NCI-H526 treated with DMSO at 0.1 percent for 48 hours (cell line): ENCODE results near the gene CDC123.
"Not testable (repeated sequence)": the region's sequence is repeated elsewhere in the genome, so short reads cannot be mapped to it uniquely, and the experiment has no call there.

Experiments used
- DNase-seq: peaks from one replicate; lab custom pipeline; 2025; lab: John Stamatoyannopoulos, UW

Gene CDC123

GRCh38 chr10:12195603-12196506 is at the start of gene CDC123, which contains the start of gene NUDT5:
CDC123 (plus strand) TSS chr10:12196188; CDS start chr10:12196246, 58 bp downstream.
NUDT5 (minus strand) TSS chr10:12195891; CDS start chr10:12186291, 9,600 bp downstream.
- DNase-seq: peak; percentile 88

- no peak for DNase-seq
Observed at GRCh38 chr10:12150163-12150562, 45.8 kb upstream of the CDC123 start.

GRCh38 chr10:12154516-12154915 is 41.5 kb upstream of the CDC123 start:
- no peak for DNase-seq

- DNase-seq: no peak
Observed at GRCh38 chr10:12156367-12157123, 39.4 kb upstream of the CDC123 start.

GRCh38 chr10:12158111-12158510 is 37.9 kb upstream of the CDC123 start:
- no peak for DNase-seq

- no peak for DNase-seq
Observed at GRCh38 chr10:12160664-12161063, 35.3 kb upstream of the CDC123 start.

- DNase-seq: no peak
Observed at GRCh38 chr10:12162927-12163326, 33.1 kb upstream of the CDC123 start.

- DNase-seq: no peak
Observed at GRCh38 chr10:12164085-12164484, 31.9 kb upstream of the CDC123 start.

GRCh38 chr10:12165036-12165435 is 31.0 kb upstream of the CDC123 start:
- no peak for DNase-seq

- DNase-seq: no peak
Observed at GRCh38 chr10:12165999-12166775, 29.8 kb upstream of the CDC123 start.

- DNase-seq: not testable (repeated sequence)
Observed at GRCh38 chr10:12171512-12171911, 24.5 kb upstream of the CDC123 start.

GRCh38 chr10:12177642-12178041 is 18.3 kb upstream of the CDC123 start:
- no peak for DNase-seq

- DNase-seq: no peak
Observed at GRCh38 chr10:12179606-12180170, 16.3 kb upstream of the CDC123 start.

- DNase-seq: no peak
Observed at GRCh38 chr10:12180221-12180974, 15.6 kb upstream of the CDC123 start.

GRCh38 chr10:12181065-12181775 is 14.8 kb upstream of the CDC123 start:
- DNase-seq: no peak

GRCh38 chr10:12184165-12184564 is 11.8 kb upstream of the CDC123 start:
- no peak for DNase-seq

GRCh38 chr10:12186323-12186722 is 9.7 kb upstream of the CDC123 start:
- DNase-seq: no peak

- no peak for DNase-seq
Observed at GRCh38 chr10:12187321-12187905, 8.6 kb upstream of the CDC123 start.

- DNase-seq: no peak
Observed at GRCh38 chr10:12188656-12189055, 7.3 kb upstream of the CDC123 start.

- DNase-seq: no peak
Observed at GRCh38 chr10:12189426-12189825, 6.6 kb upstream of the CDC123 start.
